K562 (cell line): ENCODE data around the gene ITGB6. TPM values are rescaled to one million over a fixed set of nuclear protein-coding genes. Genes with fewer than 3 reads are reported as not detected.

Source experiments
- ATAC-seq: fragments of 200-7000 bp; cut with Tn5 transposase; 3 replicates; pipeline ENCODE4 v1.9.1; 2020; ENCODE audit warnings: moderate library complexity
- BruUV-seq: library from RNA; stranded (reverse); fragments of 400-500 nt; replicated peaks from 2 replicates; lab custom pipeline; 2021; lab: Mats Ljungman, UMichigan
- CTCF ChIA-PET: fragments of 300-600 bp; formaldehyde crosslinking; extraction: SDS; loops from one replicate; lab custom pipeline; 2021; ENCODE audit warnings: low intra/inter-chr PET ratio; lab: Yijun Ruan, JAX
- POLR2A ChIA-PET: fragments of 300-600, 350-650 bp; sonication (Branson Sonifier 250); formaldehyde crosslinking; extraction: SDS; loops from one replicate; lab custom pipeline; 2021; ENCODE audit warnings: antibody characterized with exemption, inconsistent platforms; lab: Yijun Ruan, JAX
- DNase-seq, 4 experiments: peaks; one replicate each; pipeline versions ENCODE4 v3.0.0 to v3.0.0-alpha.2; 2011 to 2018; ENCODE audit warnings: low spot score in 3 of 4, mixed read lengths in 3 of 4; ENCODE audit errors: extremely low read depth in 1 of 4
- FAIRE-seq: peaks from 2 replicates; lab custom pipeline; 2011; peaks lifted over from hg19 to GRCh38; lab: Jason Lieb, UNC
- H2AFZ ChIP-seq: 2 replicates; pipeline ENCODE4 v1.6.0; 2011; ENCODE audit warnings: low read depth, low read length, control low read depth, inconsistent platforms
- H3K27ac ChIP-seq: fragments of 200-600 bp; 3 replicates; pipeline ENCODE4 v1.8.0; 2011; ENCODE audit warnings: low read depth, mild to moderate bottlenecking, control low read depth, inconsistent platforms, low read length, moderate library complexity, mixed read lengths; ENCODE audit errors: extremely low read depth
- H3K27me3 ChIP-seq, 2 experiments: fragments of 300-600 bp in 1 of 2; 2 replicates in 1 of 2; 3 replicates in 1 of 2; pipeline versions ENCODE4 v1.6.0 to v1.8.0; 2011; ENCODE audit warnings: inconsistent platforms in 2 of 2, low read length in 2 of 2, mild to moderate bottlenecking in 1 of 2, mixed read lengths in 1 of 2, moderate library complexity in 1 of 2; ENCODE audit not compliant: control insufficient read depth in 2 of 2, insufficient read depth in 2 of 2
- H3K36me3 ChIP-seq: fragments of 300-600 bp; 3 replicates; pipeline ENCODE4 v1.8.0; 2011; ENCODE audit warnings: mild to moderate bottlenecking, low read length, inconsistent platforms; ENCODE audit not compliant: control insufficient read depth, insufficient read depth
- H3K4me1 ChIP-seq, 2 experiments: fragments of 200-600 bp in 1 of 2; replicated peaks in 1 of 2; 2 replicates in 1 of 2; 3 replicates in 1 of 2; pipeline versions ENCODE4 v1.5.1 to v1.8.0; 2011; ENCODE audit warnings: inconsistent platforms in 2 of 2, low read length in 2 of 2, mild to moderate bottlenecking in 1 of 2, mixed read lengths in 1 of 2, moderate library complexity in 1 of 2; ENCODE audit not compliant: control insufficient read depth in 2 of 2, insufficient read depth in 2 of 2
- H3K4me2 ChIP-seq: 2 replicates; pipeline ENCODE4 v1.6.1; 2011; ENCODE audit warnings: low read length, control low read depth, inconsistent platforms, mixed read lengths; ENCODE audit not compliant: insufficient read depth
- H3K4me3 ChIP-seq: fragments of 200-600 bp; sonication (generic), shearing (Covaris generic); 2 replicates; pipeline ENCODE4 v1.5.1; 2016; ENCODE audit warnings: control low read depth, inconsistent platforms
- H3K79me2 ChIP-seq: fragments of 200-600 bp; 3 replicates; pipeline ENCODE4 v1.8.0; 2011; ENCODE audit warnings: low read length, inconsistent platforms; ENCODE audit not compliant: control insufficient read depth, insufficient read depth
- H3K9ac ChIP-seq, 2 experiments: 2 replicates each; pipeline versions ENCODE4 v1.6.0 to v1.6.1; 2011; ENCODE audit warnings: low read depth in 2 of 2, low read length in 2 of 2, control low read depth in 1 of 2, inconsistent platforms in 1 of 2, mild to moderate bottlenecking in 1 of 2, mixed read lengths in 1 of 2; ENCODE audit not compliant: insufficient read depth in 1 of 2
- H3K9me1 ChIP-seq: one replicate; pipeline ENCODE4 v1.6.0; 2011; ENCODE audit warnings: inconsistent platforms, mild to moderate bottlenecking, low read length, moderate library complexity; ENCODE audit not compliant: control insufficient read depth, insufficient read depth
- H3K9me3 ChIP-seq: replicated peaks from 2 replicates; pipeline ENCODE4 v1.5.1; 2011; ENCODE audit warnings: low read depth, low read length, inconsistent platforms; ENCODE audit not compliant: control insufficient read depth, insufficient read depth
- H4K20me1 ChIP-seq: replicated peaks from 2 replicates; pipeline ENCODE4 v1.6.1; 2011; ENCODE audit warnings: low read length, inconsistent platforms, mixed read lengths; ENCODE audit not compliant: control insufficient read depth, insufficient read depth
- BRF2 ChIP-seq: IDR thresholded peaks from 3 replicates; pipeline ENCODE4 v1.6.1; 2011; ENCODE audit warnings: borderline replicate concordance, mild to moderate bottlenecking; ENCODE audit not compliant: insufficient read length, insufficient read depth
- CBFA2T3 ChIP-seq: fragments of 450-650 bp; IDR thresholded peaks from 2 replicates; pipeline ENCODE4 v1.6.1; 2017
- CHD1 ChIP-seq: fragments of 200-600 bp; sonication (generic); IDR thresholded peaks from one replicate; pipeline ENCODE4 v1.6.1; 2012; ENCODE audit warnings: mild to moderate bottlenecking, moderate library complexity, low read length, inconsistent platforms
- HDGF ChIP-seq: fragments of 450-650 bp; IDR thresholded peaks from 2 replicates; pipeline ENCODE4 v1.6.1; 2016
- RBM17 ChIP-seq: fragments of 200-400 bp; formaldehyde crosslinking; IDR thresholded peaks from 2 replicates; pipeline ENCODE4 v1.6.1; 2017; ENCODE audit warnings: low read depth, mild to moderate bottlenecking, low read length, borderline replicate concordance
- ZBTB9 ChIP-seq: fragments of 450-650 bp; formaldehyde crosslinking; IDR thresholded peaks from 2 replicates; pipeline ENCODE4 v1.4.0; 2020; ENCODE audit warnings: mild to moderate bottlenecking, moderate library complexity
- WGBS: fragments of 100-300 bp; shearing (Covaris generic); methylation state at CpG from one replicate; pipeline ENCODE4 v1.1.6; 2016; ENCODE audit warnings: low coverage, mixed read lengths; ENCODE audit not compliant: insufficient coverage; ENCODE audit errors: missing lambda C conversion rate; 5-methylcytosine and 5-hydroxymethylcytosine counted together
- in situ Hi-C: fragments of 300-500 bp; cut with MboI; formaldehyde crosslinking; loops from 4 replicates; pipeline ENCODE4 v1.15.0; 2018; ENCODE audit warnings: inconsistent platforms, mixed read lengths
- intact Hi-C: fragments of 100-400 bp; cut with micrococcal nuclease; formaldehyde crosslinking; loops from 2 replicates; pipeline ENCODE4 v1.14.2; 2022
- polyA plus RNA-seq, 8 experiments: library from polyadenylated mRNA; depleted of rRNA in 4 of 8; stranded (reverse) in 5 of 8; unstranded in 3 of 8; fragments of >200 nt; fragmentation: Nextera tagmentation in 2 of 8; fragmentation: Illumina TruSeq in 1 of 8; extraction: Ambion mirVana in 2 of 8; extraction: Trizol in 1 of 8; gene quantifications; 2 replicates each; pipeline versions ENCODE4 v1.2.1 to v1.2.3, GENCODE V29; 2011 to 2014; ENCODE audit warnings: inconsistent platforms in 1 of 8, missing spikeins in 1 of 8
- total RNA-seq, 7 experiments: library from RNA; depleted of rRNA in 6 of 7; stranded (reverse); fragments of >200 nt in 6 of 7; fragmentation: Illumina TruSeq in 2 of 7; extraction: Trizol in 2 of 7; gene quantifications; 2 replicates each; pipeline versions ENCODE4 v1.2.1 to v1.2.3, GENCODE V29; 2011 to 2021; ENCODE audit warnings: low replicate concordance in 1 of 7
- TF ChIP-seq, protein P1 (sequence below): fragments of 250-450 bp; sonication (Bioruptor Pico); IDR thresholded peaks from 2 replicates; pipeline ENCODE4 v1.9.0; 2021; ENCODE audit warnings: mild to moderate bottlenecking, inconsistent platforms

Gene ITGB6
- total and polyA plus RNA-seq, 9 of the 15 experiments (the other 6 are each of a cell fraction or from before 2014, with no cell fraction given), result 0.18 TPM; not detected in 8

GRCh38 chr2:160206436-160206835 lies 6.4 kb upstream of the ITGB6 start (continued):
- TF ChIP-seq, protein P1, sequence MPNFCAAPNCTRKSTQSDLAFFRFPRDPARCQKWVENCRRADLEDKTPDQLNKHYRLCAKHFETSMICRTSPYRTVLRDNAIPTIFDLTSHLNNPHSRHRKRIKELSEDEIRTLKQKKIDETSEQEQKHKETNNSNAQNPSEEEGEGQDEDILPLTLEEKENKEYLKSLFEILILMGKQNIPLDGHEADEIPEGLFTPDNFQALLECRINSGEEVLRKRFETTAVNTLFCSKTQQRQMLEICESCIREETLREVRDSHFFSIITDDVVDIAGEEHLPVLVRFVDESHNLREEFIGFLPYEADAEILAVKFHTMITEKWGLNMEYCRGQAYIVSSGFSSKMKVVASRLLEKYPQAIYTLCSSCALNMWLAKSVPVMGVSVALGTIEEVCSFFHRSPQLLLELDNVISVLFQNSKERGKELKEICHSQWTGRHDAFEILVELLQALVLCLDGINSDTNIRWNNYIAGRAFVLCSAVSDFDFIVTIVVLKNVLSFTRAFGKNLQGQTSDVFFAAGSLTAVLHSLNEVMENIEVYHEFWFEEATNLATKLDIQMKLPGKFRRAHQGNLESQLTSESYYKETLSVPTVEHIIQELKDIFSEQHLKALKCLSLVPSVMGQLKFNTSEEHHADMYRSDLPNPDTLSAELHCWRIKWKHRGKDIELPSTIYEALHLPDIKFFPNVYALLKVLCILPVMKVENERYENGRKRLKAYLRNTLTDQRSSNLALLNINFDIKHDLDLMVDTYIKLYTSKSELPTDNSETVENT (CRISPR knock-in tag), result no peak
- TF ChIP-seq CBFA2T3 (no peak), HDGF (no peak), CHD1 (no peak), RBM17 (no peak), ZBTB9 (CRISPR knock-in tag) (no peak)

- FAIRE-seq (no peak), DNase-seq (no peak), ATAC-seq (no peak)
- Histone ChIP-seq H3K36me3 (no peaks in the 10 kb centered on the region), H3K79me2 (no peaks in the 10 kb centered on the region), H4K20me1 (no peaks in the 10 kb centered on the region), H3K9ac (no peak overlapping the region), H3K4me3 (no peak overlapping the region), H3K4me1 (no peaks in the 10 kb centered on the region), H2AFZ (no peak overlapping the region), H3K4me2 (no peak overlapping the region), H3K27ac (no peak overlapping the region), H3K9me3 (no peaks in the 10 kb centered on the region), H3K9me1 (no peaks in the 10 kb centered on the region), H3K27me3 (no peaks in the 10 kb centered on the region)
- in situ Hi-C loops (no loop called here), intact Hi-C loops (no loop called here)
- 0% methylated on average over 7 of the region's 7 CpGs for WGBS
- no TSS peak for BruUV-seq
- no peak for TF ChIP-seq BRF2
- ChIA-PET CTCF (no interaction called here), POLR2A (no interaction called here)
These were observed 5.4 kb upstream of the ITGB6 start for GRCh38 chr2:160205505-160205904.
